NCI-H2107 treated with DMSO at 0.1 percent for 48 hours (cell line): ENCODE measurements around the gene NBL1.

Source experiments
- DNase-seq: peaks from one replicate; lab custom pipeline; 2025; ENCODE audit not compliant: unreplicated experiment; lab: John Stamatoyannopoulos, UW

The NBL1 gene

GRCh38 chr1:19665496-19666465 lies 21.7 kb downstream of the NBL1 start:
- no peak for DNase-seq

GRCh38 chr1:19668888-19669287 lies 24.8 kb downstream of the NBL1 start:
- no peak for DNase-seq

GRCh38 chr1:19670787-19671186 lies 26.7 kb downstream of the NBL1 start:
- DNase-seq, result no peak

- DNase-seq, result no peak
Measured at GRCh38 chr1:19672237-19672636, 28.1 kb downstream of the NBL1 start.

GRCh38 chr1:19675797-19676196 lies 31.7 kb downstream of the NBL1 start:
- no peak for DNase-seq

GRCh38 chr1:19676438-19676922 lies 32.4 kb downstream of the NBL1 start:
- DNase-seq, result no peak

- no peak for DNase-seq
Measured at GRCh38 chr1:19678493-19678892, 34.4 kb downstream of the NBL1 start.

- no peak for DNase-seq
Measured at GRCh38 chr1:19678931-19679453, 34.9 kb downstream of the NBL1 start.

GRCh38 chr1:19679691-19680090 lies 35.6 kb downstream of the NBL1 start:
- DNase-seq, result no peak

GRCh38 chr1:19680644-19681043 lies 36.5 kb downstream of the NBL1 start:
- DNase-seq, result no peak

GRCh38 chr1:19682257-19682656 lies 38.1 kb downstream of the NBL1 start:
- no peak for DNase-seq

GRCh38 chr1:19682901-19683300 lies 38.8 kb downstream of the NBL1 start:
- no peak for DNase-seq

- no peak for DNase-seq
Measured at GRCh38 chr1:19683351-19683750, 39.2 kb downstream of the NBL1 start.

- DNase-seq, result no peak
Measured at GRCh38 chr1:19684677-19685076, 40.6 kb downstream of the NBL1 start.

GRCh38 chr1:19685994-19686393 lies 41.9 kb downstream of the NBL1 start:
- no peak for DNase-seq

GRCh38 chr1:19687414-19687813 lies 43.3 kb downstream of the NBL1 start:
- no peak for DNase-seq

- DNase-seq, result no peak
Measured at GRCh38 chr1:19688041-19688842, 44.1 kb downstream of the NBL1 start.

GRCh38 chr1:19689085-19689757 lies 45.1 kb downstream of the NBL1 start:
- no peak for DNase-seq

GRCh38 chr1:19689856-19690255 lies 45.7 kb downstream of the NBL1 start:
- DNase-seq, result no peak

- DNase-seq, result no peak
Measured at GRCh38 chr1:19690342-19690741, 46.2 kb downstream of the NBL1 start.

- DNase-seq, result no peak
Measured at GRCh38 chr1:19694298-19694697, 50.2 kb downstream of the NBL1 start.
